ENCODE results near the gene HMGB2.

Gene HMGB2

GRCh38 chr4:173288296-173288695 lies 45.9 kb downstream of the HMGB2 start:
- DNase-seq: peak; percentile 20 to 80

GRCh38 chr4:173287486-173287885 lies 46.7 kb downstream of the HMGB2 start:
- DNase-seq: no peak

GRCh38 chr4:173284463-173284862 lies 49.7 kb downstream of the HMGB2 start:
- DNase-seq: no peak

- DNase-seq: no peak
Measured at GRCh38 chr4:173282626-173283025, 51.5 kb downstream of the HMGB2 start.

- DNase-seq: no peak
Measured at GRCh38 chr4:173282256-173282562, 51.9 kb downstream of the HMGB2 start.

- peak in 1 of 2 donors; percentile 76 for DNase-seq
Measured at GRCh38 chr4:173281406-173282255, 52.5 kb downstream of the HMGB2 start.

All from bone marrow (tissue), 2 donors.